Lower leg skin (tissue), 3 donors: ENCODE data around the gene TRAPPC2L.

Experiments
- CTCF ChIP-seq, 3 donors: fragments of 450-650 bp; IDR thresholded peaks; one replicate each; pipeline ENCODE4 v1.5.1; 2016; ENCODE audit warnings: antibody characterized with exemption in 3 of 3, mild to moderate bottlenecking in 3 of 3, moderate library complexity in 2 of 3
- POLR2A ChIP-seq, 2 donors: fragments of 450-650 bp; IDR thresholded peaks; one replicate each; pipeline ENCODE4 v1.6.1; 2016 to 2017; ENCODE audit warnings: antibody characterized with exemption in 2 of 2, mild to moderate bottlenecking in 1 of 2, moderate library complexity in 1 of 2

GRCh38 chr16:88869673-88869980, 12.7 kb downstream of the TRAPPC2L start:
- TF ChIP-seq CTCF (IDR thresholded peaks at IDR 0.05) (no peak), POLR2A (IDR thresholded peaks at IDR 0.05) (no peak)
